GM18951 (cell line): ENCODE data around the gene HTR3C.
"Not testable (repeated sequence)": the region's sequence is repeated elsewhere in the genome, so short reads cannot be mapped to it uniquely, and the experiment has no call there.

ENCODE experiments used
- POLR2A ChIP-seq: IDR thresholded peaks from 4 replicates; pipeline ENCODE4 v1.6.1; 2011; ENCODE audit warnings: mild to moderate bottlenecking; ENCODE audit not compliant: insufficient read length, insufficient read depth; ENCODE audit errors: extremely low read depth
- in situ Hi-C: fragments of 300-500 bp; cut with MboI; formaldehyde crosslinking; loops from one replicate; pipeline ENCODE4 v1.12.0; 2022; ENCODE audit warnings: low sequenced_read_pairs, mixed read lengths, inconsistent platforms; ENCODE audit not compliant: unreplicated experiment

The HTR3C gene, protein sequence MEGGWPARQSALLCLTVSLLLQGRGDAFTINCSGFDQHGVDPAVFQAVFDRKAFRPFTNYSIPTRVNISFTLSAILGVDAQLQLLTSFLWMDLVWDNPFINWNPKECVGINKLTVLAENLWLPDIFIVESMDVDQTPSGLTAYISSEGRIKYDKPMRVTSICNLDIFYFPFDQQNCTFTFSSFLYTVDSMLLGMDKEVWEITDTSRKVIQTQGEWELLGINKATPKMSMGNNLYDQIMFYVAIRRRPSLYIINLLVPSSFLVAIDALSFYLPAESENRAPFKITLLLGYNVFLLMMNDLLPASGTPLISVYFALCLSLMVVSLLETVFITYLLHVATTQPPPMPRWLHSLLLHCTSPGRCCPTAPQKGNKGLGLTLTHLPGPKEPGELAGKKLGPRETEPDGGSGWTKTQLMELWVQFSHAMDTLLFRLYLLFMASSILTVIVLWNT

DNA sequence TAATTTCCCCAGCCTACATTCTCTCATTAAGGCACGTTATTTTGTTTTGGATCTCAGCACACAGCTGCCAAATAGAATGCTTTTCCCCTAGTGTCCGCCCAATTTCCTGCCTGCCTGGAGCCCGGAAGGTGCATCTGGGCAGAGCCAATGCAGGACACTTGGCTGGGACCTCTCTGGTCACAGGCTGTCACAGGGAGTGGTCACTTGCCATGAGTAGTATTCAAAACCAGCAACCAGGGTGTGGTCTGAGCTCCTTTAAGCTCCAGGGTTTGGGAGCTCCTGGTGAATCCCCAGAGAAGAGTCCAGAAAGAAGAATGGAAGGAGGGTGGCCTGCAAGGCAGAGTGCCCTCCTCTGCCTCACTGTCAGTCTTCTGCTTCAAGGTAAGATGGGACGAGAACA, at the start of gene HTR3C:
Gene HTR3C, plus strand, starts transcription at position 281 of the 400 bp plus-strand sequence. Its CDS starts 34 bp downstream, at position 315.
- in situ Hi-C loops = no loop called here
- no peak for TF ChIP-seq POLR2A

DNA sequence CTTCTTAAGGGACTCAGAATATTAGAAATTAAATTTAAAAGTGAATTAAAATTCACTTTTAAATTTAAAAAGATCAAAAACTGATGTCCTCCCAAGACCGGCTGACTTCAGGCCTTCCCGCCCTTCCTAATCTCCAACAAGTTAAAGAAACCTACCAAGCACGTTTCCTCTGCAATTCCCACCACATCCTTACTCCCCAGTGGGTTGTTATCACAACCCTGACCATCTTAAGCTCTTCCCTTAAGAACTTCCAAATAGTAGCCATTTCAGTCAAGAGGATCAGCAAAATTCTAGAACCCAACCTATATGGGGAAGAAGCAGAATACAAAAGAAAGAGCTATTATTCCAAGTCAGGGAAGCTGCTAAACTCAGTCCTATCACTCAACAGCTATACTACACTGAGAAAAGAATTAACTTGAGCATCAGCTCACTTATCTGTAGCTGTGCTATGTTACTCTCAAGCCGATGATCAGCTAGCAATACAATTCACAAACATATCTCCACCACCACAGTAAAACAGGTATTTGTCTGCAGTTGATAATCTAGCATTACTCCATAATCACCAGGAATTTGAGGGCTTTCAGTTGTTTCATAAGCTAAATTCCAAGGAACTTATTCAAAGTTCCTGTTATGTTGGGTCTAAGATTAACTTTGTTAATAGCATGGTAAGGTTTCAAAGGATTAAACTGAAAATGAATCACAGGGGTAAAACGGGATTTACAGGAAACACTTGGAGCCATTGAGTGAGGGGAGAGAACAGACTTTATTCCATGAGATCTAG, 49.5 kb upstream of the HTR3C start:
- no peak for TF ChIP-seq POLR2A

DNA sequence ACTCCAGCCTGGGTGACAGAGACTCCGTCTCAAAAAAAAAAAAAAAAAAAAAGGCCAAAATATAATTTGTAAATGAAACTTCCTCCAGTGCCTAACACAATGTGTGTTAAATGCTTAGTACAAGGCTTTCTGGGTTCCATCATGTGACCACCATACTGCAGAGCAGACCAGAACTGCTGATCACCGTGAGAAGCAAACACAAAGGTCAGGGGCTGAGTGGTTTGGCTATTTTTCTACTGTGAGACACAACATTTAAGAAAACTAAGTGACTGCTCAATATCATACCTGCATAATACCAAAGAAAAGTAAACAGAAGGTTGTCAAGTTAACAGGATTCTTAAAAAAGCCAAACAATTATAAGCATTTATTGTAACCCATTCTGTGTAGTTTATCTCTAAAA, 48.4 kb upstream of the HTR3C start:
- in situ Hi-C loops = no loop called here
- no peak for TF ChIP-seq POLR2A

More for the DNA sequence above, 49.5 kb upstream of the HTR3C start:
- in situ Hi-C loops = no loop called here

DNA sequence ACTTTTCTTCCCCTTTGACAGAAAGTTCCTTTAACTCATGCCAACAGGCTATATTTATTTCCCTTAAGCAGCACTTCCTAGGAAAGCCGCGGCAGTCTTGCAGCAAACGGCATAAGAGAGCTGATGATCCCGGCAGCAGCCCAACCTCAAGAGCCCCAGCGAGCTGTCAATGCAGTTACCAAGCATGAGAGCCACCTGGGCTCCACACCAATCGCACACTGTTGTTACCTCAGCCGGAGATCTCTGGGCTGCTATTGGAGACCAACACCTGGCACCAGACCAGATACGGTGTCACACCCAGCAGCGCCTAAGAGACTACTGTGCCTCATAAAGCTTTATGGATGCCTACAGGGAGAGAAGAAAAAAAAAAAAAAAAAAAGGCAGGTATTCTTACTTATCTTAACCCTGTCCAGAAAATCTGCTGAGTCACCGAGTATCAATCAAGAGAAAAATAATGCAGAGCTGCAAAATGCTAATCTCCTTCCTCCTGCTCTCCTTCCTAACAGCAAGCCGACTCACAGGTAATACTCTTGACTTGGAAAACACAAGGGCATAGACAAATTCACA, 46.8 kb upstream of the HTR3C start:
- in situ Hi-C loops = no loop called here
- no peak for TF ChIP-seq POLR2A

DNA sequence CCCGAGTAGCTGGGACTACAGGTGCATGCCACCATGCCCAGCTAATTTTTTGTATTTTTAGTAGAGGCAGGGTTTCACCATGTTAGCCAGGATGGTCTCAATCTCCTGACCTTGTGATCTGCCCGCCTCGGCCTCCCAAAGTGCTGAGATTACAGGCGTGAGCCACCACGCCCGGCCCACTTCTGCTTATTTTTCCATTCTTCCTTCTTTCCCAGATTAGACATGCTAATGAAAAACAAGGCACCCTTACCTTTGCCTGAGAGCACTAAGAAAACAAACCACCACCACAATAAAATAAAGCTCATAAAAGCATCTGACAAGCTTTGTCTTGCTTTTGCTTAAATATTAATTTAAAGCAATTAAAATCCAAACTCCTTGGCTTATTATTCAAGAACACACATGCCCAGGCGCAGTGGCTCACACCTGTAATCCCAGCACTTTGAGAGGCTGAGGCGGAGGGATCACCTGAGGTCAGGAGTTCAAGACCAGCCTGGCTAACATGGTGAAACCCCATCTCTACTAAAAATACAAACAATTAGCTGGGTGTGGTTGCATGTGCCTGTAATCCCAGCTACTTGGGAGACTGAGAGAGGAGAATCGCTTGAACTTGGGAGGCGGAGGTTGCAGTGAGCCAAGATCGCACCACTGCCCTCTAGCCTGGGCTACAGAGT, 45.6 kb upstream of the HTR3C start:
- in situ Hi-C loops = not testable (repeated sequence)

DNA sequence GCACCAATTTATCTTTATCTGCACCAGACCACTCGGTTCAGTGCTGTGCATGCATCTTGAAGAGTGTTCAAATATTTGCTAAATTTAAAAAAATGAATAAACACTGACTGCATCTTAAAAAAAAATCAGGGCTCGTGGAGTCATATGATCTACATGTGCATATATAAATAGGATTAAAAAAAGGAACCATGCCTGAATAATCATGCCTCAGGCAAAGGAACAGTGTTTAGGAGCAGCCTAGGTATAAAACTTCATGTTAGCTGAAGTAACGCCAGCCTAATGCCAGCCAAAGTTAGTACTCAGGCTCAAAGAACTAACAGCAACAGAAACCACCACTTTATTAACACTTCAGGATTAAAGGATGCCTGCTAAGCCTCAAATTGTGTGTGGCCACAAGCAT, 44.7 kb upstream of the HTR3C start:
- TF ChIP-seq POLR2A = no peak
- in situ Hi-C loops = no loop called here

DNA sequence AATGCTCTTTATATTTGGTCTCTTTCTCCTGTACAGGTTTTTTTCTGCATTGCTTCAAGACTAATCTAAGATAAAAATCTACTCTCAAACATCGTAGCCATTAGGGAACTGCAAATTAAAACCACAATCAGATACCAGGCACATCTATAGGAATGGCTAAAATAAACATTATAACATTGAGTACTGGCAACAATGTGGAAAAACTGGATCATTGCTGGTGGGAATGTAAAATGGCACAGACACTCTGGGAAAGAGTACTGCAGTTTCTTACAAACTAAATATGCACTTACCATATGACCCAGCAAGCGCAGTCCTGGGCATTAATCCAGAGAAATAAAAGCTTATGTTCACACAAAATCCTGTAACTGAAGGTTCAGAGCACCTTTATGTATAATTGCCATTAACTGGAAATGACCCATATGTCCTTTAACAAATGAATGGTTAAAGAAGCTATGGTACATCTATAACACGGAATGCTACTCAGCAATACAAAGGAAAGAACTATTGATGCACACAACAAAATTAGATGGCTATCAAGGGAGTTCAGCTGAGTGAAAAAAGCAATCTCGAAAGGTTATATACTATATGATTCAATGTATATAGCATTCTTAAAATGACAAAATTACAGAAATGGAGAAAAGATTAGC, 41.5 kb upstream of the HTR3C start:
- in situ Hi-C loops = loop anchor here (10.0 kb wide), 1 partner anchor 117 kb away; no protein-coding TSS in a partner anchor
- TF ChIP-seq POLR2A = no peak

DNA sequence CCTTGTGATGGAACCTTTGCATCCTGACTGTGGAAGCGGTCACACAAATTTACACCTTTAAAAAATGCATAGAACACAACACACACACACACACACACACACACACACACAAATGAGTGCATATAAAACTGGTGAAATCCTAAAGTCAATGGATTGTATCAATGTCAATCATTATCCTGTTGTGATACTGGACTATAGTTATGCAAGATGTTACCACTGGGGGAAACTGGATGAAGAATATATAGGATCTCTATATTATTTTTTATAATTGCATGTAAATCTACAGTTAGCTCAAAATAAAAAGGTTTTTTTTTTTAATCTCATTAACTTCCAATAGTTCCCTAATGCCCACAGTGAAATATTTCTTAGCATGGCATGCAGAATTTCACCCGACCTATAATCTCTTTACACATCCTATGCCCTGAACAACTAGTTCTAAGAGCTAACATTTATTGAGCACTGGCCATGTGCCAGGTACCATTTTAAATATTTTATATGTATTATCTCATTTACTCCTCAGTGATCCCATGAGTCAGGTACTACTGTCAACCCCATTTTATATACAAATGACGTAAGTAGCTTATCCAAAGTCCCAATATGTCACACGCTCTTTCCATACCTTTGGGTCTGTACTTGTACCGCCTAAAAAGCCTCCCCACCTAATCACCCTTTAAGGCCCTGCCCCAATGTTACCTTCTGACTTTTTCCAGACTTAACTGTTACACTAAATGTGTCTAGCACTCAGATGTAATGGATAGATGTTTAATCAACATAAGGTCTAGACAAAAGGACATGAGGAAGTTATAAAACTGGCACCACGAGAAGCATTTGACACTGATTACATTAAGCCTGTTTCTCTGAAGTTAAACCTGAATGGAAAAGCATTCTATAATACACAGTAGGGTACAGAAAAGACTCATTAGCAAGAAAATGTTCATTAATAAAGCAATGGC, 40.6 kb upstream of the HTR3C start:
- in situ Hi-C loops = loop anchor here (10.0 kb wide), 1 partner anchor 117 kb away; no protein-coding TSS in a partner anchor
- TF ChIP-seq POLR2A = no peak

DNA sequence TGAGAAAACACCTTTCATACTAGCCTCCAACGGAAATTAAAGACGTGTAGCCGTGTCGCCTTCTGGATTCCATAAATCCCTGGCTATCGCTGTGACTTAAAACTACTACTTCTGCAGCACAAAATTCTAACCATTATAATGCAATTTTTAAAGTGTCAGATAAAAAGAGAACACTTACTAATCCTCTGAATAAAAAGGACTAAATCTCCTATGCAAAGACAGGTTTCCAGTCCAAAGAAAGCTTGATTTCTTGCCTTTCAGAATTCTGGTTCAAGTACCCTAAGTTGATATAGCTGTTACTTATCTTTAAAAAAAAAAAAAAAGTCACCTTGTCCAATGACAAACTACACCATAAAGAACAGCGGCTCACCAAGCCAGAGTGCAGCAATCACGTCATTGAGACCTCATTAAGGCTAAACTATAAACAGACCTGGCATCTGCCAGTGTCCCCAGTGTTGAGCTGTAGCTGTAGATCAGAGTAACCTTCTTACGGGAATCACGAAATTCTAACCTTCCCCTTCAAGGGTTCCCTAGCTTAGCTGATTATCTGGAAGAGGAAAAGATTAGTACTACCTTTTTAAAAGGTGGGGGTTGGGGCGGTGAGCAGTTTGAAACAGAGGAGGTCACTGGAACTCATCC, 37.3 kb upstream of the HTR3C start:
- no peak for TF ChIP-seq POLR2A
- in situ Hi-C loops = loop anchor here (10.0 kb wide), 1 partner anchor 121 kb away; no protein-coding TSS in a partner anchor

DNA sequence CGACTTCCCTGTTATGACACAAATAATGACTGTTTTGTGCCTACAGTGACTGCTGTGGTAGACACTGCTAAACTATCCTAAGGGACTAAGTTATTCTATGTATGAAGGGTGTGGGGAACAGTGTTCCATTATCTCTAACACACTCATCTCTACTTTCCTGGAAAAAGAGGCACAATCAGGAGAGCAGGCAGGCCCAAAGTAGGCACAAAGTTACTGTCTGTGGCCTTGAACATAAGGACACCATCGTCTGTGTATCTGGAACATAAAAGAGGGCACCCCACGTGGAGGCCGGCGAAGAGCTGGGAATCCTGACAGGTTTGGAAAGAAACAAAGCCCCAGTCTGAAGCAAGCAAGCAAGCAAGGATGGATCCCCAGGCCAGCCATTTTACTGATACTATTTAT, 36.7 kb upstream of the HTR3C start:
- in situ Hi-C loops = loop anchor here (10.0 kb wide), 1 partner anchor 121 kb away; no protein-coding TSS in a partner anchor
- no peak for TF ChIP-seq POLR2A
